IPS-NIHi7 (cell line): Measurements from ENCODE around the gene PCBP4.

Source experiments
- DNase-seq: peaks from one replicate; pipeline ENCODE4 v3.0.0; 2012; ENCODE audit warnings: mixed read lengths; ENCODE audit errors: extremely low spot score

Gene PCBP4

DNA sequence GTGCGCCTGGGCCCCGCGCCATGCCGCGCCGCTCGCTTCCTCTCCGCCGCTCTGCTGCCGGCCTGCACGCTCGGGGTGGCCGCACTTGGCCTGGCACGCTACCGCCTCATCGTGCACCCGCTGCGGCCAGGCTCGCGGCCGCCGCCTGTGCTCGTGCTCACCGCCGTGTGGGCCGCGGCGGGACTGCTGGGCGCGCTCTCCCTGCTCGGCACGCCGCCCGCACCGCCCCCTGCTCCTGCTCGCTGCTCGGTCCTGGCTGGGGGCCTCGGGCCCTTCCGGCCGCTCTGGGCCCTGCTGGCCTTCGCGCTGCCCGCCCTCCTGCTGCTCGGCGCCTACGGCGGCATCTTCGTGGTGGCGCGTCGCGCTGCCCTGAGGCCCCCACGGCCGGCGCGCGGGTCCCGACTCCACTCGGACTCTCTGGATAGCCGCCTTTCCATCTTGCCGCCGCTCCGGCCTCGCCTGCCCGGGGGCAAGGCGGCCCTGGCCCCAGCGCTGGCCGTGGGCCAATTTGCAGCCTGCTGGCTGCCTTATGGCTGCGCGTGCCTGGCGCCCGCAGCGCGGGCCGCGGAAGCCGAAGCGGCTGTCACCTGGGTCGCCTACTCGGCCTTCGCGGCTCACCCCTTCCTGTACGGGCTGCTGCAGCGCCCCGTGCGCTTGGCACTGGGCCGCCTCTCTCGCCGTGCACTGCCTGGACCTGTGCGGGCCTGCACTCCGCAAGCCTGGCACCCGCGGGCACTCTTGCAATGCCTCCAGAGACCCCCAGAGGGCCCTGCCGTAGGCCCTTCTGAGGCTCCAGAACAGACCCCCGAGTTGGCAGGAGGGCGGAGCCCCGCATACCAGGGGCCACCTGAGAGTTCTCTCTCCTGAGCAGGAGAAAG, 11.1 kb downstream of the PCBP4 start:
- peak; percentile 82 for DNase-seq

DNA sequence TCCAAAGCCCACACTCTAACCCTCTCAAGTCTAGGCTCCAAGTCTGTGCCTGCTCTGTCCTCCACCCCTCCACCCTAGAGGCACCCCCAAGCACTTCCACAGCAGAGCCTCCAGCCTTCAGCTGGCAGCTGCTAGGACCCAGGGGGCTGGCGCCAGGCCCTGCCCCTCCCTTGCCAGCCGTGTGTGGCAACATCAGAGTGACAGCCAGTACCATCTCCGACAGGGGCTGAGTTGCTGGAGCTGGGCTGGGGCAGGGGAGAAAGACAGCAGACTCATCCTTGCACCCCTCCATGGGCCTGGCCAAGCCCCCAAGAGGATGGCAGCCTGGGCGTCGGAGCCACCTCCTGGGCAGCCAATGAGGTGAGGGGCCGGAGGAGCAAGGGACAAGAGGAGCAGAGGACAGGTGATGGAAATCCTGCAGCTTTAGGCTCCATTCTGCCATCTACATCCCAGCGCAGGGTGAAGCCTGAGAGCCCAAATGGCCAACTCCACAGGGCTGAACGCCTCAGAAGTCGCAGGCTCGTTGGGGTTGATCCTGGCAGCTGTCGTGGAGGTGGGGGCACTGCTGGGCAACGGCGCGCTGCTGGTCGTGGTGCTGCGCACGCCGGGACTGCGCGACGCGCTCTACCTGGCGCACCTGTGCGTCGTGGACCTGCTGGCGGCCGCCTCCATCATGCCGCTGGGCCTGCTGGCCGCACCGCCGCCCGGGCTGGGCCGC, 11.9 kb downstream of the PCBP4 start, which contains the start of gene GPR62:
Gene GPR62, plus strand, starts transcription at position 207 of the 718 bp plus-strand sequence. Its CDS starts 272 bp downstream, at position 479.
- peak; percentile 31 for DNase-seq

DNA sequence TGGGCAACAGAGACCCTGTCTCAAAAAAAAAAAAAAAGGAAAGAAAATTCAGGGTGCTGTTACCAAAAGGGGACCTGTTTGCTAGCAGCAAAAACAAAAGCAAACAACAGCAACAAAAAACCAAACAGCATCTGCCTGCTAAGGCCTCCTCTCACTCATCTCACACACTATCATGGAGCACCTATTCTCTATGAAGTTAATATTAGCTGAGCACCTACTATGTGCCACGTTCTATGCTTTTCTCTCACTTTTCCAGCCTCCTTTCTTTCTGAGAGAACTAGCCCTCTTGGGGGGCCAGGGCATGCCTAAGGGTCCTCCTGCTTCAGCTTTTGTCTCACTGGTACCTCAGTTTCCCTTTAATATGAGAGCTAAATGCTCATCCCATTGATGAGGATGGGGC, 12.5 kb downstream of the PCBP4 start:
- no peak for DNase-seq

DNA sequence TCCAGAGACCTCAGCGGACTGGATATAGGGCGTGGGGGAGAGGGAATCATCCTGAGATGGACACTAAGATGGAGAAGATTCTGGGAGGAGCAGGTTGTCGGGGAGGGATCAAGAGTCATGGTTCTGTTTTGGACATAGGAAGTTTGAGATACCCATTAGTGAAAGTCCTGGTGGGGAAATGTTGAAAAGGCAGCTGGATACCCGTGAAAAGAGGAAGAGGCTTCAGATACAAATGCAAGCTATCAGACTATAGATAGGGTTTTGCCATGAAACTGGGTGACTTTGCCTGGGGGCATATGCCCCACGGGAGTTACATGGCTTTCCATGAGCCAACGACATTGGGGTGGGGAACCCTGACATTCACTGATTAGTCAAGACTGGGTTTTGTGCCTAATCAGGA, 13.1 kb downstream of the PCBP4 start:
- no peak for DNase-seq

DNA sequence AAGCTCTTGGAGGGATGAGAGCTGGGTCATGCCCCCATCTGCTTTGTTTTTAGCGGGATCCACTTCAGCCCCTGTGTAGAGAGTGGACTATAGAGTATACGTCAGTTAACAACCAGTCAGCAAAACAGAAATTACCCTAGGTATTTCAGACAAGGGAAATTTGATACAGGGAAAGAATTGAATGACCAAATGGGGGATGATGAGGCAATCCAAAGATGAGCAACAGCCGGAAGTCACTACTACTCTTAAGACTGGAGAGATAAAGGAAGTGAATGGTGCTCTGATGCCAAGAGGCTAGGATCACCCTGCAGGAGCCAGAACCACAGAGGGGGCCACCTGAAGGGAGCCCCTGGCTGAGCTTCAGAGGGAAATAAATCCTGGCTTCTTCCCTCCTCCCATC, 13.8 kb downstream of the PCBP4 start:
- no peak for DNase-seq

DNA sequence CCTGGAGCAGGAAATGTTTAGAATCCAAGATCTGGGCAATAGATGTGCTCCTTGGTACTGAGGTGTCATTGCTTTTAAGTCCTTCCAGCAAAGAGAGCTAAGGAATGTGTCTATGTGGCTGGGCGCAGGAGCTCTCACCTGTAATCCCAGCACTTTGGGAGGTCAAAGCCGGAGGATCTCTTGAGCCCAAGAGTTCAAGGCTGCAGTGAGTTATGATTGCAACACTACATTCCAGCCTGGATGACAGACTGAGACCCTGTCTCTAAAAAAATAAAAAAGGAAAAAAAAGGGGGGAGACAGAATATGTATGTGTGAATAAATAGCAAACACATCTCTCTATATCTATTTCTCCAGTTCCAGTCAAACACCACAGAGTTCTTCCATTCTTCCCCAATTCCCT, 16.4 kb downstream of the PCBP4 start:
- no peak for DNase-seq

DNA sequence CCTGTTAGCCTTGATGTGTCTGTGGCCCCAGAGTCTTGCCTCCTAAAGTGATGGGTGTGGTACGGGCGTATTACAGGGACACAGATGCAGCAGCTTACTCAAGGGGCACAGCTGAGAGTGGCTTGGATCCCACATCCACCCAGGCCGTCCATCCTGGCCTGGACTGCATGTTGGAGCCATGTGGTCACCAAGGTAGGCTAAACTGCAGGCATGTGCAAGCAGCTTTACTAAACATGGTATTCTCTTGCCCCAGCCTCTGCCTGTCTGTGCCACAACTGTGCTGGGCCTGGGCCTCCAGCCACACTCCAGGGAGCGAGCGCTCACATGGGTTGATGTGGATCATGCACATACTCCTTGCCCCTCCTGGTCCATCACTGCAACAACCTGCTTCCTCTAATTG, 18.1 kb downstream of the PCBP4 start:
- DNase-seq: no peak

DNA sequence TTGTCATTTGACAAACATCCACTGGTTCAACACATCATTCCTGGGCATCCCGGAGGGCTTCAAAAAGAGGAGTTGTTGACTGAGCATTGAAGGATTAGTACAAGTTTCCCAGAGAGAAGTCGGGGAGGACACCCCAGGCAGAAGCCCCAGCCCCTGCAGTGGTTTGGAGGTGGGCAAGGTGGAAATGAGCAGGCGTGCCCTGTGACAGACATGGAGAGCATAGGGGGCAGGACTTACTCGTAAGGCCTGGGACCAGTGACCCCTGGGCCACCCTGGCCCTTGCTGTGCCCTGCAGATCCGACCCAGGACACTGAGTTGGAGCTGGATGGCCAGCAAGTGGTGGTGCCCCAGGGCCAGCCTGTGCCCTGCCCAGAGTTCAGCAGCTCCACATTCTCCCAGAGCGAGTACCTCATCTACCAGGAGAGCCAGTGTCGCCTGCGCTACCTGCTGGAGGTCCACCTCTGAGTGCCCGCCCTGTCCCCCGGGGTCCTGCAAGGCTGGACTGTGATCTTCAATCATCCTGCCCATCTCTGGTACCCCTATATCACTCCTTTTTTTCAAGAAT, 19.2 kb downstream of the PCBP4 start:
- no peak for DNase-seq

DNA sequence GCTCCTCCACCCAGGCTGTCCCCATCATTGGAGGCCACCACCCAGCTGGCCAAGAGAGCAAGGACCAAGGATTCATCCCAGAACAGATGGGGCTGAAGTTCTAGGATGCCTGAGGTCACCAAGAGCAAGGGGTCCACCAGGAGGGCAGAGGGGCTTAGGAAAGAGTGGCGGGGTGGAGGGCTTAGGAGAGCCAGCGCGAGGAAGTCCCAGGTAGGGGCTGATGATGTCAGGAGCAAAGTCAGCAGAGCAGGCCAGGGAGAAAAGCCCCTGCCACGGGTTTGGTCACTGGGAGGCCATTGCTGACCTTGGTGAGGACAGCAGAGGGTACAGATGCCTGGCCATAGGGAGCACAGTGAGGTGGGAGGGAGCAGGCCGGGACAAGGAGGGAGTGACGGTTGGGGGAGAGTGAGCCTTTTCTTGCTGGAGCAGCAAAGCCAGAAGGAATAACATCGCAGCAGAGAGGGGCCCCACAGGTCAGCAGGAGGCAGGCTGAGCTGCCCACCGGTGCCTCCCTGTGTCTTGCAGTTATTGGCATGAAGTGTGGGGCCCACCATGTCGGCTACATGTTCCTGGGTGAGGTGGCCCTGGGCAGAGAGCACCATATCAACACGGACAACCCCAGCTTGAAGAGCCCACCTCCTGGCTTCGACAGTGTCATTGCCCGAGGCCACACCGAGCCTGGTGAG, 19.9 kb downstream of the PCBP4 start:
- DNase-seq: no peak

DNA sequence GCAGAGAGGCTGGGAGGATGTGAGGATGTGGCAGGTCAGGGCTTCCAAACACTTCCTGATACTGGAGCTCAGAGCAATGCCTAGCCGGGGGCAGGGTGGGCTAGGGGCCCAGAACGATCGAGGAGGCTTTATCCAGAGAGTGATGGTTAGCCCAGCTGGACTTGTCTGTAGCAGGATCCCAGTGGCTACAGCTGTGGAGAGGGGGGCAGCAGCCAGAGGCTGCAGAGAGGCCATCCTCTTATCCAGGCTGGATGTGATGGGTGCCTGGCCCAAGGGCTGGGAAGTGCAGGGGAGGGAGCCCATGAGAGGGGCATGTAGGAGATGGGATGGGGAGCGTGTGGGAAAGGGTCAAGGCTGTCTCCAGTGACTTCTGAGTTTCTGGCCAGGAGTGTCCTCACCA, 20.5 kb downstream of the PCBP4 start:
- DNase-seq: no peak

DNA sequence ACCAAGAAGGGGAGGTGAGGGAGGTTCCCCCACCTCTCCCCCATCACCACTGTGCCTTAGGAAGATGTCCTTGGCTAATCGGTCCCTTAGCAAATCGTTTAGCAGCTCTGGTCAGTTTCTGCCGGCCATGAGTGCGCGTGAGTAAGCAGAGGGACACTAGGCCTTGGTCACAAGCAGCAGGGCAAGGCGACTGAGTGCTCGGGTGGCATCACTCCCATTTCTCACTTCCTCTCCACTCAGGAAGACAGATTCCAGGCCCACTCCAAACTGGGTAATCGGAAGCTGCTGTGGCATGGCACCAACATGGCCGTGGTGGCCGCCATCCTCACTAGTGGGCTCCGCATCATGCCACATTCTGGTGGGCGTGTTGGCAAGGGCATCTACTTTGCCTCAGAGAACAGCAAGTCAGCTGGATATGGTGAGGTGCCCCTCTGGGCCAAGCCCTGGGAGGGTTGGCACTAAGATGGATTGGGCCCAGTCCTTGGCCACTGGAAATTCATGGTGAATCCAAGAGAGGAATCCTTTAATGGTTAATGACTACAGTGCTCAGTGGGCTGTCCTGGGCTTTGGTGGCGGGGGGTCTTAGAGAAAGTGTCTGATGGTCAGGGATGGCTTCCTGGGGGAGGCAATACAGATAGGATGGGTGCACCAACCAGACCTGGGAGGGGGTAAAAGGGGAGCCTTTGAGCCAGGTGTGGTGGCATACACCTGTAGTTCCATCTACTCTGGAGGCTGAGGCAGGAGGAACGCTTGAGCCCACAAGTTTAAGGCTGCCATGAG, 21.1 kb downstream of the PCBP4 start:
- DNase-seq: no peak

DNA sequence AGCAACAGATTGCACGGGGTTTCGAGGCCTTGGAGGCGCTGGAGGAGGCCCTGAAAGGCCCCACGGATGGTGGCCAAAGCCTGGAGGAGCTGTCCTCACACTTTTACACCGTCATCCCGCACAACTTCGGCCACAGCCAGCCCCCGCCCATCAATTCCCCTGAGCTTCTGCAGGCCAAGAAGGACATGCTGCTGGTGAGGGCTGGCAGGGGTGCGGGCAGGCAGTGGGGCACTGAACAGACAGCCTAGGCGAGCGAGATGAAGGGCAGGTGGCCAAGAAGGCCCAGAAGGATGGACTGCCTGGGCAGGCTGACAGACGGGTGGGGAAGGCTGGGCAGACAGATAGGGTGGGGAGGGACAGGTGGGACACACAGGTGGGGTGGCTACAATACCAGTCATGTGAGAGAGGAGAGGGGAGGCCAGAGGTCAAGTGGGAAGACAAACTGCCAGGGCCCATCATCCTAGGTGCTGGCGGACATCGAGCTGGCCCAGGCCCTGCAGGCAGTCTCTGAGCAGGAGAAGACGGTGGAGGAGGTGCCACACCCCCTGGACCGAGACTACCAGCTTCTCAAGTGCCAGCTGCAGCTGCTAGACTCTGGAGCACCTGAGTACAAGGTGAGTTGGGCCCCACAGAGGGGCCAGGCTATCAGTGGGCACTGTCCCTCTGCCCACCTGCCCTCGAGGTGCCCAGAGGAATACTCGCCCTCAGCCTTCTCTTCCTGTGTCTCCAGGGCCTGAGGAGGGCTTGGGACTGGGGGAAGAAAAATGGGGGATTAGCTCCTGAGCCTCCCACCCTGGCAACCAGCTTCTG, 22.0 kb downstream of the PCBP4 start:
- no peak for DNase-seq

DNA sequence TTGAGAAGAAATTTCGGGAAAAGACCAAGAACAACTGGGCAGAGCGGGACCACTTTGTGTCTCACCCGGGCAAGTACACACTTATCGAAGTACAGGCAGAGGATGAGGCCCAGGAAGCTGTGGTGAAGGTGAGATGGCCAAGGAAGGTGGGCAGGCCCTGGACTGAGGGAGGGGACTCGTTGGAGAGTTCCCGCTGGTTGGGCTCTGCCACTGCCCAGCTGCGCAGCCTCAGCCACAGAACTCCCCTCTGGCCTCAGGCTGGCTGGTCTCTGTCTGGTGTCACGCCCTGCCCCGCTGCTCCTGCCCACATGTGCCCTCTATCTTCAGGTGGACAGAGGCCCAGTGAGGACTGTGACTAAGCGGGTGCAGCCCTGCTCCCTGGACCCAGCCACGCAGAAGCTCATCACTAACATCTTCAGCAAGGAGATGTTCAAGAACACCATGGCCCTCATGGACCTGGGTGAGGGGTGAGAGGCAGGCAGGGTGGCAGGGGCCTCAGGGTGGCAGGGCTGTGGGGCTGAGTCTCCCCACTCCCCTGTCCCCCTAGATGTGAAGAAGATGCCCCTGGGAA, 22.7 kb downstream of the PCBP4 start:
- no peak for DNase-seq

DNA sequence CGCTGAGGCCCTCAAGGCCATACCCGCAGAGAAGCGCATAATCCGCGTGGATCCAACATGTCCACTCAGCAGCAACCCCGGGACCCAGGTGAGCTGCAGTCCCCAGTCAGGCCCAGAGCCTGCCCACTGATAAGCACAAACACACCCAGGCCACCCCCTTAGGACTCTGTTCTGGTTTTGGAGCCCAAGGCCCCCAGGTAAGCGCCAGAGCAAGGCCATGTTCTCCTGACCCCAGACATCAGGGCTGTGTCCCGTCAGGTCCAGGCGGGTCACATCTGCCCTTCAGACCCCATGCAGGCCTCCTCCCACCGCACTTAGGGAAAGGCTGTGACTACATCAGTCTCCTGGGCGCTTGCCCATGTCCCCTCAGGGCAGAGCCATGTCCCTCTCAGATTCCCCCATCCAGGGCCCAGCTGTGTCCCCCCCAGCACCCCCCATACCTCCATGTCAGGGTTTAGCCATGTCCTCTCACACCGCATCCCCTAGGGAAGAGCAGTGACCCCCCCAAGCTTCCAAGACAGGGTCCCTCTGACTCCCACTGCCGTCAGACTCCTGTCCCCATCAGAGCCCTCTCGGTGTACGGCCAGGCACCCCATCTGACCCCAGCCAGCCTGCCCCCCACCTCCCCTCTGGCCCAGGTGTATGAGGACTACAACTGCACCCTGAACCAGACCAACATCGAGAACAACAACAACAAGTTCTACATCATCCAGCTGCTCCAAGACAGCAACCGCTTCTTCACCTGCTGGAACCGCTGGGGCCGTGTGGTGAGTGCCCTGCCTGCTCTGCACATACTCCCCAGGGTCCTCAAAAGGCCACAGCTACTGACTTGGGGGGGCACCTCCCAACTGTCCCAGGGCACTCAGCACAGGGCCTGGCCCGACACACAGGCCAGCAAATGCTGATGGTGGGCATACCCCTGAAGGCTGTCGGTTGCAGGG, 23.5 kb downstream of the PCBP4 start:
- DNase-seq: no peak

DNA sequence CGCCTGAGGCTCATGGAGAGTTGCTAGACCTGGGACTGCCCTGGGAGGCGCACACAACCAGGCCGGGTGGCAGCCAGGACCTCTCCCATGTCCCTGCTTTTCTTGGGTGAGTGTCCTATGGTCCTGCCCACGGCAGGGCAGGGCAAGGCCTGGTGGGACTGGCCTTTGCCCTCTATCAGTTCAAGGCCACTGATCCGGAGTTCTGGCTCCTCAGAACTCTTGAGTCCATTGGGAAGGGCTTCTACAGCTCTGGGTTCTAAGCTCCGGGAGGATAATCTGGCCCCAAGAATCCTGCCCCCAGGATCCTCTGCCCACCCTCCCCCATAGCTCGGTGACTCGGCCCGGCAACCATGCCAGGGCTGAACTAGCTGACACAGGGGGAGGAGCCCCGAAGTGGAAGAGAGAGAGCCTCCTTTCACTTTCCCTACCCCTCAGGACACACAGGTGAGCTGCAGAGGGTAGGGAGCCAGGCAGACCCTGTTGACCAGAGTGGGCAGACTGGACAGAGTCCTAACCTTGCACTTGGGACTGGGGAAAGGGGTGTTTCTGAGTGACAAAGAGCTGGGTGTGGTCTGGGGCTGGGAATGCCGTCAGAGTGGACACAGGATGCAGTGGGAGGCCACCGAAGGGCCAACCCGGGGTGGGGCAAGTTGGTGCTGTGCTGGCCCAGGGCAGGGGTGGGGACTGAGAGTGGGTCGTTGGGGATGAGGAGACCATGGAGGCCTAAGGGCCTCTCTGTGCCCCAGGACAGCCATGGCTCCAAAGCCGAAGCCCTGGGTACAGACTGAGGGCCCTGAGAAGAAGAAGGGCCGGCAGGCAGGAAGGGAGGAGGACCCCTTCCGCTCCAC, 24.4 kb downstream of the PCBP4 start:
- peak; percentile 35 for DNase-seq

DNA sequence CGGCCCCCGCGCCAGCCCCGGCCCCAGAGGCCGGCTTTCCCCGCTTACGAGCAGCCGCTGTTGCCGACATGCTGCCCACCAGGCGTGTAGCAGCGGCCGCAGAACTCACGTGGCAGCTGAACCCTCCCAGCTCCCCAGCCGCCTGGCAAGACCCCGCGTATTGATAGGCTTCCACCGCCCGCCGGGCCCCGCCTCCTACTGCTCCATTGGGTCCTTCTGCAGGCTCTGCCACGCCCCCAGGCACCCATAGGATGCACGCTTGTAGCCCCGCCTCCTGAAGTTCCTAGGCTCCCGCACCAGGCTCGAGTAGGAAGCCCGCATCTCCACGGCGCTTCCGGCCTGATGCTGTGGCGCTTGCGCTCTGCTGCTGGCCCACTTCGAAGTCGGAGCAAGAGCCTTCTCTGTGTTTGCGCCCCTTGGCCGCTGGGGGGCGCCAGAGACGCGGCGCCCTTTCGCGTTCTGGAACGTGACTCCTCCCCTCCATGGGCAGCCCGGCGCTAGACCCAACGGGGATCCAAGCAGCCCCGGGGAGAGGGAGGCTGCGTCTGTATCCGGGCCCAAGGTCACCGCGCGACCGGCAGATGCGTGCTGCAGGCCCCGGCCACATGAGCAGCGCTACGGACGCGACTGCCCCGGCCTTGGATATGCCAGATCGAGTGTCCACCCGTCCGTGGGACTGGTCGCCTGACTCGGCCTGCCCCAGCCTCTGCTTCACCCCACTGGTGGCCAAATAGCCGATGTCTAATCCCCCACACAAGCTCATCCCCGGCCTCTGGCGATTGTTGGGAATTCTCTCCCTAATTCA, 25.3 kb downstream of the PCBP4 start, which contains the start of the genes PARP3 and RRP9:
Gene PARP3, plus strand, starts transcription at position 566 of the 805 bp plus-strand sequence. CDS start 993 bp downstream, outside the sequence.
Gene RRP9, minus strand, starts transcription at position 107 of the 805 bp plus-strand sequence. Its CDS starts 37 bp downstream, at position 70.
- peak; percentile 100 for DNase-seq

DNA sequence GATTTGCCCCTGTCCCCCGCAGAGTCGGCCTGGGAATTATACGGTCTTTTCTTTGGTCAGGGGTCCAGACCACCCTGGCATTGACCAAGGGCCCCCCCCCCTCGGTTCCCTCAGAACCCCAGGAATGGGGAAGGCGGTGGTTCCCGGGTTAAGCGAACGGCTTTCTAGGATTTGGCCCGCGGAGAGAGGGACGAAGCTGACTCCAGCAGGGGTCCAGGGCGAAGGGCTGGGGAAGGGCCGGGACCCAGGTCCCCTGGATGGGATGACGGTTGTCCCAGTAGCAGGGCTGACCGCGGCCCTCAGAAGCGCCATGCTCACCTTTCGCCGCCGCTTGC, 25.8 kb downstream of the PCBP4 start:
- DNase-seq: no peak
